ENCODE measurements around the gene VAC14. TPM values are rescaled to one million over a fixed set of nuclear protein-coding genes. Genes with fewer than 3 reads are reported as not detected.
"Not testable (repeated sequence)": the region's sequence is repeated elsewhere in the genome, so short reads cannot be mapped to it uniquely, and the experiment has no call there.

VAC14 gene
- total RNA-seq, 1 experiment from 2014 or later, result 35.3 TPM

GRCh38 chr16:70744366-70744765 lies 56.6 kb downstream of the VAC14 start (continued):
- TF ChIP-seq CBX3 (IDR thresholded peaks at IDR 0.05; ENCODE audit: low read depth), result no peak
- TF ChIP-seq EGR1 (IDR thresholded peaks at IDR 0.05; ENCODE audit: low read depth), result no peak
- TF ChIP-seq POLR2A (IDR thresholded peaks at IDR 0.05; ENCODE audit: borderline replicate concordance, extremely low read depth, insufficient read depth, insufficient read length), result no peak
- TF ChIP-seq ATF3 (IDR thresholded peaks at IDR 0.05), result no peak
- no peak for TF ChIP-seq TCF7L2 (IDR thresholded peaks at IDR 0.05; ENCODE audit: borderline replicate concordance, extremely low read depth, insufficient read depth, insufficient read length)
- no peak for TF ChIP-seq FOSL1 (IDR thresholded peaks at IDR 0.05; ENCODE audit: low read depth)
- TF ChIP-seq EZH2phosphoT487 (IDR thresholded peaks at IDR 0.05; ENCODE audit: borderline replicate concordance), result no peak
- TF ChIP-seq EZH2 (IDR thresholded peaks at IDR 0.05), result no peak
- no peak for TF ChIP-seq RAD21 (IDR thresholded peaks at IDR 0.05; ENCODE audit: low read depth)

- Histone ChIP-seq H3K9me2 (ENCODE audit: insufficient read depth) (no peaks in the 10 kb centered on the region), H3K27ac (ENCODE audit: low read depth, low read length) (no peak overlapping the region), H4K20me1 (ENCODE audit: insufficient read depth) (no peaks in the 10 kb centered on the region), H3K79me2 (ENCODE audit: insufficient read depth, low read length) (no peaks in the 10 kb centered on the region; the same call in 1 of the 2 replicates), H3K27me3 (ENCODE audit: insufficient read depth, low read length) (no peaks in the 10 kb centered on the region), H3K4me1 (ENCODE audit: control insufficient read depth in 1 of 2, insufficient read depth in 2 of 2, low read length in 2 of 2) (peaks cover 29 to 38% of the 10 kb centered on the region in 2 experiments), H3K9ac (ENCODE audit: low read length) (no peak overlapping the region), H3K9me3 (ENCODE audit: control insufficient read depth in 1 of 2, insufficient read depth in 1 of 2, low read depth in 1 of 2, low read length in 2 of 2) (no peaks in the 10 kb centered on the region), H3K4me3 (replicated peaks in 1 of 2; ENCODE audit: low read depth in 1 of 2, low read length in 2 of 2) (no peak overlapping the region), H3K36me3 (ENCODE audit: control insufficient read depth in 1 of 2, insufficient read depth in 2 of 2, low read length in 2 of 2) (peaks cover 0 to 12% of the 10 kb centered on the region in 2 experiments; a peak in 1 of 4 replicates), H2AFZ (ENCODE audit: low read depth, low read length, poor library complexity, severe bottlenecking) (no peak overlapping the region), H3K4me2 (ENCODE audit: low read length) (no peak overlapping the region)
- BruUV-seq (replicated peaks), result no TSS peak
- POLR2A ChIA-PET, result no interaction called here
- ATAC-seq (no peak), DNase-seq (ENCODE audit: low read depth, low spot score) (no peak)
- TF ChIP-seq ELF1 (IDR thresholded peaks at IDR 0.05; ENCODE audit: borderline replicate concordance, low read depth), result no peak
- TF ChIP-seq ZFX (IDR thresholded peaks at IDR 0.05), result no peak
- no peak for TF ChIP-seq POLR2A (IDR thresholded peaks at IDR 0.05; ENCODE audit: borderline replicate concordance, extremely low read depth, insufficient read depth, insufficient read length)
- intact Hi-C loops (cut with micrococcal nuclease), result no loop called here
- CTCF ChIA-PET, result no interaction called here
- RAD21 ChIA-PET (ENCODE audit: low non-redundant PET in 1 of 2, low total read pairs in 2 of 2, uncharacterized antibody in 2 of 2, unreplicated experiment in 2 of 2), result no interaction called here
Observed at GRCh38 chr16:70743791-70744190, 57.2 kb downstream of the VAC14 start.

GRCh38 chr16:70742967-70743366 lies 58.0 kb downstream of the VAC14 start:
- H3K9me2 ChIP-seq (ENCODE audit: insufficient read depth); intact Hi-C loops (cut with micrococcal nuclease); CTCF ChIA-PET; H3K9me3 ChIP-seq (ENCODE audit: control insufficient read depth in 1 of 2, insufficient read depth in 1 of 2, low read depth in 1 of 2, low read length in 2 of 2); H3K79me2 ChIP-seq (ENCODE audit: insufficient read depth, low read length); BruUV-seq (replicated peaks); H3K4me3 ChIP-seq (replicated peaks in 1 of 2; ENCODE audit: low read depth in 1 of 2, low read length in 2 of 2); H3K27ac ChIP-seq (ENCODE audit: low read depth, low read length); H3K27me3 ChIP-seq (ENCODE audit: insufficient read depth, low read length); POLR2A ChIA-PET; H4K20me1 ChIP-seq (ENCODE audit: insufficient read depth); DNase-seq (ENCODE audit: low read depth, low spot score); ATAC-seq; H3K4me2 ChIP-seq (ENCODE audit: low read length); H2AFZ ChIP-seq (ENCODE audit: low read depth, low read length, poor library complexity, severe bottlenecking); H3K9ac ChIP-seq (ENCODE audit: low read length); RAD21 ChIA-PET (ENCODE audit: low non-redundant PET in 1 of 2, low total read pairs in 2 of 2, uncharacterized antibody in 2 of 2, unreplicated experiment in 2 of 2): not testable (repeated sequence)
- peaks cover 25 to 31% of the 10 kb centered on the region in 2 experiments for H3K4me1 ChIP-seq (ENCODE audit: control insufficient read depth in 1 of 2, insufficient read depth in 2 of 2, low read length in 2 of 2)
- H3K36me3 ChIP-seq (ENCODE audit: control insufficient read depth in 1 of 2, insufficient read depth in 2 of 2, low read length in 2 of 2), result peaks cover 0 to 12% of the 10 kb centered on the region in 2 experiments; a peak in 1 of 4 replicates
